ENCODE data around the gene ABCC6.
"Not testable (repeated sequence)": the region's sequence is repeated elsewhere in the genome, so short reads cannot be mapped to it uniquely, and the experiment has no call there.

Gene ABCC6

DNA sequence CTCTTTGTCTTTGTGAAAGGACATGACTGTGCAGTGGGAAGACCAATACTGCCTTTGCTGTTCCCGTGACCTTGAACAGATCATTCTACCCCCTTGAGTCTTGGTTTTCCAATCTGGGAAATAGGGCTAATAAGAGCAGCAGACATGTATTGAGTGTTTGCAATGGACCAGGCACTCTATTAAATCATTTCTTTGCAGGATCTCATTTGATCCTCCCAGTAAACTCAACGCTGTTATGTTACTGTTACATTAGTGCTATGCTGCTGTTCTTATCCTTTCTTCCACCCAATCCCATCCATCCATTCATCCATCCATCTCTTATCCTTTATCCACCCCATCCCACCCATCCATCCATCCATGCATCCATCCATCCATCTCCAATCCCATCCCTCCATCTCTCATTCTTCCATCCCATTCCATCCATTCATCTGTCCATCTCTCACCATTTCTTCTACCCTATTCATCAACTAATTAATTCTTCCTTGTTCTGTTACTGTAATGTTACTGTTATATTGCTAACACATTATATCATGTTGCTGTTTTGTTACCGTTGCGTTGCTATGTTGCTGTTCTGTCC lies 65.1 kb downstream of the ABCC6 start:
- no peak for DNase-seq

DNA sequence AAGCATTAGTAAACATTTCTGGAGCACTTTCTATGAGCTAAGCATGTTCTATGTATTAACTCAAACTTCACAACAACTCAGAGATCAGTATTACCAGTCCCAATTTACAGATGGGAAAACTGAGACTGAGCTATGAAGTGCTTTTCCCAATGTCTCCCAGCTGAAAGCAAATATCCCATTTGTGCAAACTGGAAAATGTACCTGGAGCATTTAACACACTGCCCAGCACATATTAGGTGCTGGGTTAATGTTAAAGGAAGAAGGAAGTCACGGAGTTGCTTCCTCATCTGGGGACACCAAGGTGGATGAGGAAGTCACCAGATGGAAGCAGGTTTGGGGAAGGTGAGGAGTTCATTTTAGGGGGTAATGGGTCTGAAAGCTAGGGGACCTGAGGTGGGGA lies 66.1 kb downstream of the ABCC6 start:
- DNase-seq = no peak

- no peak for DNase-seq
Measured at GRCh38 chr16:16155234-16155633, 68.1 kb downstream of the ABCC6 start.

DNA sequence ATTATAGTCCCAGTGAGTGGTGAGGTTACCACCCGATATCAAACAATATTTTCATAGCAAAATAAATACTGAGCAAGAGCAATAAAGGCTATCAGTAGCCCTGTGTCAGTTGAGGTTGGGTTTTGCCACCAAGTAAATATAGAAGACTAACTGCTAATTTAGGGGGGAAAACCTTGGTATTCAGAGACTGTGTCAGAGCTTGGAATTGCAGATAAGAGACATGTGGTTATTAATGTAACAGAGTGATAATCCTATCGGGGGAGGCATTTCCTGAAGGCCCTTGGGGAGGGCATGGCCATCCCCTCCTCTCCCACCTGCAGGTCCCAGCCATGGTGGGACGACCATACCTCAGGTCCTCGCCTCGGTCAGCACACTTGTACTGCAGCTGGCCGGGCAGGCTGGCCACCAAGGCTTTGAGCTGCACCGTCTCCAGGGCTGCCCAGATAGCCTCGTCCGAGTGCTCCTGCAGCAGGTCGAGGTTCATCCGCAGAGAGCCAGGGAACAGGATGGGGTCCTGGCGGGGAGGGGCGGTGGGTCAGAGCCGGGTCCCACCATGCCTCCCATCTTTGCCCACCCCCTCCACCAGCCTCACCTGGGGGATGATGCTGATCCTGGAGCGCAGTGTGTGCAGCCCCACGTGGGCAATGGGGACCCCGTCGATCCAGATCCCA lies 68.9 kb downstream of the ABCC6 start:
- no peak for DNase-seq

- DNase-seq = not testable (repeated sequence)
Measured at GRCh38 chr16:16153000-16153399, 70.3 kb downstream of the ABCC6 start.

DNA sequence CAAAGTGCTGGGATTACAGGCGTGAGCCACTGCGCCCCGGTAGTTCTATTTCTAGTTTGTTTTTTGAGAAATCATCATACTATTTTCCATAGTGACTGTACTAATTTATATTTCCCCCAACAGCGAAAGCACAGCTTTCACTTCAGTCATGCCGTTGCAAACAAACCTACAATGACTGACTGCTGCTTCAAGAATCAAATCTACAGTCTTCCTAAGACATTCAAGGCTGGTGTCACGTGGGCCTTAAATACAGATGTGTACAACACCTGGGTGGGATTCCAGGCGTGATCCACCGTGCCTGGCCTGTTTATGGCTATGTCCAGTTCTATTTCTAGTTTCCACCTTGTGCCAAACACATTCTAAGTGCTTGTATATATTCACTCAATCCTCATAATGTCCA lies 72.0 kb downstream of the ABCC6 start:
- DNase-seq = no peak

- no peak for DNase-seq
Measured at GRCh38 chr16:16150878-16151152, 72.5 kb downstream of the ABCC6 start.

DNA sequence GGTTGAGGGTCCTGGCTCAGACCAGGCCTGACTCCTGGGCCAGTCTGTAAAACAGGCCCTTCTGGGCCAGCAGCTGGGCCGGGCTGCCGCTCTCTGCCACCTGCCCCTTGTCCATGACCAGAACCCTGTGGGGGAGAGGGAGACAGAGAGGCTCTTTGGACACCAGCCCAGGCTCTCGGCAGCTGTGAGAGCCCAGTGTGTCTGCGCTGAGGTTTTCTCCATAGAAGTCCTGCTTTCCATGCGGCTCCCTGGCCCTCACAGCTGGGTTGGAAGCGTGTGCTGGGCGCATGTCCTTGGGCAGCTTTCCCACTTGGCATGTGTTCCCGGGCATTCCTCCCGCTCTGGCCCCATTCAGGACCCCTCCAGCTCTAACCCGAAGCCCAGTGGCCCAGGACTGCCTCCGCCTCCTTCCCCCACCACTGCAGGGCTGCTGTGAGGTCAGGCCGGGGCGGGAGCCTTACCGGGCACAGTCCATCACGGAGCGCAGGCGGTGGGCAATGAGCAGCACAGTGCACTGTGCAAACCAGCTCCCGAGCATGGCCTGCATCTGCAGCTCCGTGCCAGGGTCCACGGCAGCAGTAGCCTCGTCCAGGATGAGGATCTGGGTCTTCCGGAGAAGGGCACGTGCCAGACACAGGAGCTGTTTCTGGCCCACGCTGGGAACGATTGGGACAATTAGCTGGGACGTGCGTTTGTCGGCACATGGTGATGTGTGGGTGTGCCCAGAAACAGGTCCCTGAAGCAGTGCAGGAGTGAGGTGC lies 73.0 kb downstream of the ABCC6 start:
- no peak for DNase-seq

GRCh38 chr16:16149710-16150116 lies 73.6 kb downstream of the ABCC6 start:
- no peak for DNase-seq

- DNase-seq = no peak
Measured at GRCh38 chr16:16148755-16149154, 74.5 kb downstream of the ABCC6 start.

DNA sequence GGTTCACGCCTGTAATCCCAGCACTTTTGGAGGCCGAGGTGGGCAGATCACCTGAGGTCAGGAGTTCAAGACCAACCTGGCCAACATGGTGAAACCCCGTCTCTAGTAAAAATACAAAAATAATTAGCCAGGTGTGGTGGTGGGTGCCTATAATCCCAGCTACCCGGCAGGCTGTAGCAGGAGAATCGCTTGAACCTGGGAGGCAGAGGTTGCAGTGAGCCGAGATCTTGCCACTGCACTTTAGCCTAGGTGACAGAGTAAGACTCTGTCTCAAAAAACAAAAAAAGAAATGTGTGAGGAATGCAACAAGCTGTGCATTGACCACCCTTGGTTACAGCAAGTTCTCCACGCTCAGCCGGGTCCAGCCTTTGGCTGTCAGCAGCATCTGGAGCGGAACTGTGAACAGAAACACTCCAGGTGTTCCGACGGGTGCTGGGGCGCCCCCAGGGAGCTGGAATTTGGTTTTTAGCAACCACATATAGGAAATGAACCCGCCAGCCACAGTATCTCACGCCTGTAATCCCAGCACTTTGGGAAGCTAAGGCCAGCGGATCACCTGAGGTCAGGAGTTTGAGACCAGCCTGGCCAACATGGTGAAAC lies 75.2 kb downstream of the ABCC6 start:
- DNase-seq = not testable (repeated sequence)

- DNase-seq = no peak
Measured at GRCh38 chr16:16147316-16147999, 75.8 kb downstream of the ABCC6 start.

DNA sequence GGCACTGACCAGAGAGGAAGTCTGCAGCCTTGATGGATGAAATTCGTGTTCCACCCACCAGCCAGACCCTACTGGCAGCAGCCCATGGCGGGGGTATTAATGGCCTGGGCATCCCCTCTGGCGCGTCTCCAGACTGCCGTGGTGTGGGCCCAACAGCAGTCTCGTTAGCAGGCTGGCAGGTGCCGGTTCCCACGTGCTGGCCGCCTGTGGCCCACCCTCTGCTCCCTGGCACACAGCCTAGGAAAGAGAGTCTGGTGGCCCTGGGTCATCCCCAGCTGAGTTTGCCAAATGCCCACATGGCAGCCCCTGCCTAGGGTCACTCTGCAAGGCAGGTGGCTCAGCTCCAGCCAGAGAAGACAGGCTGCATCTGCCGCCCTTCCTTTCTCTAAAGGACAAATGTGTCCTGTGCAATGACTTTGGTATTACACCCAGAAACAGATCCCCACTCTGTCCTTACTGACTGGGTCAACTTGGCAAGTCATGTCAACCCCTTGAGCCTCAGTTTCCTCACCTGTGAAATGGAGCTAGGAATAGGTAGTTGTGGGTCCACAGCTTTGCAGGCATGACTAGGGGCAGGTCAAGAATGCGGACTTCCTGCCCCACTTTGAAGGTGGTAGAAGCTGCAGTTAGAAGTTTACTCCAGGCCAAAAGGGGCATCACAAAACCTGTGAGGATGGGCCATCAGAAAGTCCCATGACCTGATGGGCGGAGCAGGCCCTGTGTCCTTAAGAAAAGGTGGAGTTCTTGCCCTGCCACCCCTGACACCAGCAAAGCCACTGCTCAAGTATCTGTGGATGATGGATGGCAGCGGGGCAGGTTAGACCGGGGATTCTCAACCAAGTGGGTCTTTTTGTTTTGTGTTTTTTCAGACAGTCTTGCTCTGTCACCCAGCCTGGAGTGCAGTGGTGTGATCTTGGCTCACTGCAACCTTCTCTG lies 76.6 kb downstream of the ABCC6 start:
- no peak for DNase-seq

DNA sequence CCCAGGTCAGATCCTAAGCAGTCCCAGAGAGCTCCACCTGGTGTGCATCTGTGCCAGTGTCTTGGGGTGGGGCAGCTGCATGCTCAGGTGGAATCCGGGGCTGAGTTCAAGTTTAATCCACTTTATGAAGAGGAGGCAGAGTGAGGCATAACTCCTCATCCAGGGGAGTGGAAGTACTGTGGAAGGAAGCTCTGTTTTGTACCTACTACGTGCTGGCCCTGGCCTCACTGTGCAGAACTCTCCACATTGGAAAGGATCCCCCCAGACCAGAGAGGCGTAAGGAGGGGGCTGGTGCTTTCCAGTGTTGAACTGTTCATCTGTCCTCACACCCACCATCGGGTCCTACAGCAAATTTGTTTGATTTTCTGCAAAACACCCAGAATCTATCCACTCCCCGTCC lies 78.0 kb downstream of the ABCC6 start:
- DNase-seq = no peak

DNA sequence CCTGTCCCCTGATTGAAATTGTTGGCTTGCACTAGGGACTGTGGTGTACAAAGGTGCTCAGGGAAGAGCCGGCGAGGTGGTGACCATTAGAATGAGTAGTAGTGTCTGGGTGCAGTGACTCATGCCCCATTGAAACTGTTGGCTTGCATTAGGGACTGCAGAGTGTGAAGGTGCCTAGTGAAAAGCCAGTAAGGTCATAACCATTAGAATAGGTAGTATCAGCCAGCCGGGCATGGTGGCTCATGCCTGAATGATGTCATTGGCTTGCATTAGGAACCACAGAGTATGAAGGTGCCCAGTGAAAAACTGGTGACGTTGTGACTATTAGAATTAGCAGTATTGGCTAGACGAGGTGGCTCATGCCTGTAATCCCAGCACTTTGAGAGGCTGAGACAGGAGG lies 78.9 kb downstream of the ABCC6 start:
- no peak for DNase-seq

DNA sequence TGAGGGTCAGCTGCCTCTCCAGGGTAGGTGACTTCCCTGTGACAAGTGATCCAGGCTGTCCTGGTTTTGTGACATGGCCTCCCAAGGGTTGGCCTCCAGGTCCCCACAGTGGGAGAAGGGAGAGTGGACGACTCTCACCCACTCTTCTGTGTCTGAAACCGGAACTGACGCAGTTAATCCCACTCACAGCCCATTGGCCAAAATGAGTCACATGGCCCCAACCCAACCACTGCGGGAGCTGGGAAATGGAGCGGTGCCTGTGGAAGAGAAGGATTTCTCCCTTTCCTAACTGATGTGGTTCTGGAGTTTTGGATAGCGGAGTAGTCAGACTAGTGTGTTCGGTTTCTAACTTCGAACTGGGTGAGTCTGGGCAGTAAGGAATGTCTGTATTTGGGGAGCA lies 79.4 kb downstream of the ABCC6 start:
- DNase-seq = no peak

DNA sequence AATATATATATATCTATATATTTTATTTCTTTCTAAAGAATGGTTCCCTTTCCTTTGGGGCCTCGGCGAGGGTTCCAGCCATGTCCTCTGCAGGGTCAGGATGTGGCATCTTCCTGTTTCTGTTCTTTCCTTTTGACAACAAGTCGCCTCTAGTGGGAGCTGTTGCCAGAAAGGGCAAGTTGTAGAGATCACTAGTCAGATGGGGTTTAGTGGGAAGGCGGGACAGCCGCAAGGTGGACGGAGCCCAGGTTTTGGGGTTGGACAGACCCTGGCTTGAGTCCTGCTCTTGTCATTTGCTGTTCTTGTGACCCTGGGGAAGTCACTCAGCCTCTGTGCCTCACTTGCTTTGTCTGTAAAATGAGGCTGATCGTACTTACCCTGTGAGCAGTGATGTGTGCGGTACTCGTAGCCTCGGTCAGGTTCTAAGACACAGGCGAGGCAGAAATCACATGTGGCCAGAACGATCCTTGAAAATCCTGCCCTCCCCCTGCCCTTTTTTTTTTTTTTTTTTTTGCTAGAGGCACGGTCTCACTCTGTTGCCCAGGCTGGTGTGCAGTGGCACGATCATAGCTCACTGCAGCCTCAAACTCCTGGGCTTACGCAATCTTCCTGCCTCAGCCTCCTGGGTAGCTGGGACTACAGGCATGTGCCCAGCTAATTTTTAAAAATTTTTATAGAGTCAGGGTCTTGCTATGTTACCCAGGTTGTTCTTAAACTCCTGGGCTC lies 80.1 kb downstream of the ABCC6 start:
- DNase-seq = no peak

DNA sequence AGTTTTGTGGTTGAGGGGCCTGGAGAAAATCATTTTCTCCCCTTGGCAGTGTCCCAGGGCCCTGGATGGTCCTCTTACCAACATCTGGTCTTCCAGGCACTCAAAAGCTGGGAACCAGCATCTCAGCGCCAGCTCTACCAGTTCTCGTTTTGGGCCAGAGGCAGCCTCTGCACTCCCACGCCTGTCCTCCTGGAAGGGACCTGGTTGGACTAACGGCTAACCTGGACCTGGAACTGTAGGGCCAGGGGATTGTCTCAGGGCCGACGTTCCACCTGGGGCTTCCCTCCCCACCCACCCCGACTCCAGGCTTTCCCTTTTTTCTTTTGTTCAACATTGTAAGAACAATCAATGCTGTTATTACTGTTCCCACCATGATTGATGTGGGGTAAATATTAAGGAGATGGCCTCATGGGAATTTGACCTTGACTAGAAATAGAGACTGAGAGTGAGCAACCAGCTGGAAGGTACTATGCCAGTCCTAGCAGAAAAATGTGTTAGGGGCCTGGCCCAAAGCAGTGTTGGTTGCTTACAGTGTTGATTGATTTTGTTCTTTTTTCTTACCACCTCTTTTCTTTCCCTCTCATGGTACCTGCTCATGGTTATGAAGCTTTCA lies 81.4 kb downstream of the ABCC6 start:
- DNase-seq = no peak

DNA sequence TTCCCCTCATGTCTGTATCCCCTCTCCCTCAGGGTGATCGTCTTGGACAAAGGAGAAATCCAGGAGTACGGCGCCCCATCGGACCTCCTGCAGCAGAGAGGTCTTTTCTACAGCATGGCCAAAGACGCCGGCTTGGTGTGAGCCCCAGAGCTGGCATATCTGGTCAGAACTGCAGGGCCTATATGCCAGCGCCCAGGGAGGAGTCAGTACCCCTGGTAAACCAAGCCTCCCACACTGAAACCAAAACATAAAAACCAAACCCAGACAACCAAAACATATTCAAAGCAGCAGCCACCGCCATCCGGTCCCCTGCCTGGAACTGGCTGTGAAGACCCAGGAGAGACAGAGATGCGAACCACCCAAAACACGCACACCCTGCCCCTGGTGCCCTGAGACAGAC lies 82.2 kb downstream of the ABCC6 start:
- DNase-seq = no peak

DNA sequence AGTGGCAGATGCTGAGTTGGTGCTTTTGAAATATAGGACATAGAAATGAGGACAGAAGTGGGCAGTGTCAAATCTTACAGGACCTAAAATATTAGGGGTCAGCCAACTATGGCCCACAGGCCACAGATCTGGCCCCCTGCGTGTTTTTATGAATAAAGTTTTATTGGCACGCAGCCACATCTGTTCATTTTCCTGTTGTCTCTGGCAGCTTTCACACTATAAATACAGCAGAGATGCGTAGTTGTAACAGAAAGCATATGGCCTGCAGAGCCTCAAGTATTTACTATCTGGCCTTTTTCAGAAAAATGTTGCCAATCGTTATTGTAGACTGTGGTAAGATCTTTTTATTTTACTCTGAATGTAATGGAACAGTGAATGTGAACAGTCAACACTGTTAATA lies 82.8 kb downstream of the ABCC6 start:
- DNase-seq = no peak

DNA sequence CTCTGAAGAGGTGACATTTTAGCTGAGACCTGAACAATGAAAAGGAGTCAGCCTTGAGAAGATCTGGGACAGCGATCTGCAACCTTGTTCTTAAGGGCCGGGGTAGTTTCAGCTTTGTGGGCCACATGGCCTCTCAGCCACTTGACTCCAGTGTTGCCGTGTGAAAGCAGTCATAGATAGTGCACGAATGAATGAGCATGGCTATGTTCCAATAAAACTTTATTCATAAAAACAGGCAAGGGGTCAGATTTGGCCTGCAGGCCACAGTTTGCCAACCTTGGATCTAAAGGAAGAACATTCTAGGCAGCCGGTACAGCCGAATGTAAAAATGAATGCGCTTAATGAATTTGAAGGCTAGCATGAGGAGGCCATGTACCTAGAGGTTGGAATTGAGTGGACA lies 83.5 kb downstream of the ABCC6 start:
- no peak for DNase-seq

All from activated CD8-positive, alpha-beta memory T cell treated with anti-CD3 and anti-CD28 coated beads for 24 hours (primary cell).